Neural cell (in vitro differentiated cells): Measurements from ENCODE around the gene SRRD. TPM values are rescaled to one million over a fixed set of nuclear protein-coding genes. Genes with fewer than 3 reads are reported as not detected.

Experiments used
- H2AFZ ChIP-seq: fragments of 200-600, 300-800 bp; sonication (generic), shearing (Covaris generic); 2 replicates; pipeline ENCODE4 v1.6.0; 2014; ENCODE audit warnings: low read depth, mild to moderate bottlenecking, antibody characterized with exemption, low read length, moderate library complexity
- H3F3A ChIP-seq: fragments of 200-600 bp; shearing (Covaris generic); 2 replicates; pipeline ENCODE4 v1.6.1; 2016; ENCODE audit warnings: mild to moderate bottlenecking, moderate library complexity, mixed read lengths, antibody characterized with exemption, low read length; ENCODE audit not compliant: insufficient read depth, poor library complexity, severe bottlenecking
- H3K27ac ChIP-seq: fragments of 200-600, 300-800 bp; sonication (generic), shearing (Covaris generic); 2 replicates; pipeline ENCODE4 v1.5.1; 2014; ENCODE audit warnings: mild to moderate bottlenecking, low read length, moderate library complexity
- H3K27me3 ChIP-seq: fragments of 300-800, 200-600 bp; sonication (generic), shearing (Covaris generic); 2 replicates; pipeline ENCODE4 v1.6.0; 2014; ENCODE audit warnings: mild to moderate bottlenecking, low read depth, low read length, moderate library complexity; ENCODE audit not compliant: insufficient read depth
- H3K36me3 ChIP-seq: fragments of 300-800, 200-600 bp; sonication (generic), shearing (Covaris generic); 2 replicates; pipeline ENCODE4 v1.5.1; 2014; ENCODE audit warnings: mild to moderate bottlenecking, antibody characterized with exemption, low read length, moderate library complexity; ENCODE audit not compliant: insufficient read depth
- H3K4me2 ChIP-seq: fragments of 300-800, 200-600 bp; sonication (generic), shearing (Covaris generic); 2 replicates; pipeline ENCODE4 v1.6.0; 2014; ENCODE audit warnings: mild to moderate bottlenecking, low read length
- H3K4me3 ChIP-seq: fragments of 300-800, 200-600 bp; sonication (generic), shearing (Covaris generic); 2 replicates; pipeline ENCODE4 v1.5.1; 2014; ENCODE audit warnings: mild to moderate bottlenecking, low read length, moderate library complexity
- H3K79me2 ChIP-seq: fragments of 200-600 bp; shearing (Covaris generic); replicated peaks from 2 replicates; pipeline ENCODE4 v1.6.0; 2014; ENCODE audit warnings: mild to moderate bottlenecking, low read length, moderate library complexity; ENCODE audit not compliant: insufficient read depth
- H3K9ac ChIP-seq: fragments of 300-800, 200-600 bp; sonication (generic), shearing (Covaris generic); 2 replicates; pipeline ENCODE4 v1.6.1; 2016; ENCODE audit warnings: mild to moderate bottlenecking, low read length, mixed read lengths
- H3K9me2 ChIP-seq: fragments of 200-600 bp; shearing (Covaris generic); 2 replicates; pipeline ENCODE4 v1.6.1; 2016; ENCODE audit warnings: mild to moderate bottlenecking, low read length, mixed read lengths; ENCODE audit not compliant: insufficient read depth
- H3K9me3 ChIP-seq: fragments of 200-600, 300-800 bp; sonication (generic), shearing (Covaris generic); 2 replicates; pipeline ENCODE4 v1.6.1; 2016; ENCODE audit warnings: mild to moderate bottlenecking, mixed run types, low read length, moderate library complexity, mixed read lengths
- H4K20me1 ChIP-seq: fragments of 200-600 bp; shearing (Covaris generic); 2 replicates; pipeline ENCODE4 v1.6.1; 2016; ENCODE audit warnings: mild to moderate bottlenecking, mixed run types; ENCODE audit not compliant: insufficient read depth
- EP300 ChIP-seq: fragments of 450-650 bp; conservative IDR thresholded peaks from 2 replicates; pipeline ENCODE4 v1.6.1; 2014; ENCODE audit warnings: antibody characterized with exemption, mild to moderate bottlenecking, moderate library complexity; ENCODE audit not compliant: poor library complexity, severe bottlenecking
- EZH2 ChIP-seq: fragments of 200-600, 300-800 bp; shearing (Covaris generic), sonication (generic); IDR thresholded peaks from 2 replicates; pipeline ENCODE4 v1.6.1; 2014; ENCODE audit warnings: antibody characterized with exemption, low read length, borderline replicate concordance, mild to moderate bottlenecking; ENCODE audit not compliant: insufficient read depth, poor library complexity, severe bottlenecking
- MXI1 ChIP-seq: fragments of 450-650 bp; conservative IDR thresholded peaks from 2 replicates; pipeline ENCODE4 v1.6.1; 2014; ENCODE audit warnings: antibody characterized with exemption, mild to moderate bottlenecking; ENCODE audit not compliant: poor library complexity, severe bottlenecking
- POLR2AphosphoS5 ChIP-seq: IDR thresholded peaks from 2 replicates; pipeline ENCODE4 v1.6.1; 2012
- RAD21 ChIP-seq: fragments of 450-650 bp; conservative IDR thresholded peaks from 2 replicates; pipeline ENCODE4 v1.6.1; 2014; ENCODE audit warnings: antibody characterized with exemption, mild to moderate bottlenecking, moderate library complexity
- SMC3 ChIP-seq: fragments of 450-650 bp; conservative IDR thresholded peaks from 2 replicates; pipeline ENCODE4 v1.6.1; 2014; ENCODE audit warnings: antibody characterized with exemption, mild to moderate bottlenecking, moderate library complexity; ENCODE audit not compliant: poor library complexity
- TAF1 ChIP-seq: IDR thresholded peaks from 2 replicates; pipeline ENCODE4 v1.6.1; 2012; ENCODE audit warnings: low read depth
- polyA plus RNA-seq: library from polyadenylated mRNA; depleted of rRNA; stranded (reverse); fragments of >200 nt; gene quantifications from 2 replicates; pipeline ENCODE4 v1.2.3, GENCODE V29; 2014
- TF ChIP-seq, protein P1 (sequence below): IDR thresholded peaks from 2 replicates; pipeline ENCODE4 v1.6.1; 2012; ENCODE audit warnings: borderline replicate concordance
- TF ChIP-seq, protein P2 (sequence below): fragments of 450-650 bp; IDR thresholded peaks from 2 replicates; pipeline ENCODE4 v1.5.1; 2014; ENCODE audit warnings: antibody characterized with exemption, mild to moderate bottlenecking, moderate library complexity; ENCODE audit not compliant: poor library complexity, severe bottlenecking

SRRD gene
- polyA plus RNA-seq, 1 donor from 2014 or later, result 33.9 TPM

DNA sequence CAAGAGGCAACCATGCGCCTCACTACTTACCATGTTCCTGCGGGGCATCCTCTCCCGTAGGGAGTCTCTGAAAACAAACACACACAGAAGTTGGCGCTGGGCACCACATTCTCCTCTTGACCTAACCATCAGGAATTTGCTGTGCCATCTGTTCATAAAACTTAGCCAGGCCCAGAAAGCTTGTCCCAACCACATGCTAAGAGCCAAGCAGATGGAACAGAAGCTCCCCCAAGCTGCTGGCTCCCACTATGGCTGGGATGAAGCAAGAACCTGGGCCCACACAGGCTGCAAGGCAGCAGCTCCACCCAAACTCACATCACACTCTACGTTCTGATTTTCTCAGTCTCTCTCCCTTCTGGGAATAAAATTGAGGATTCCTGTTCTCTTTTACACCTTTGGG, 17.5 kb upstream of the SRRD start:
- no peaks in the 10 kb centered on the region for H4K20me1 ChIP-seq
- no peaks in the 10 kb centered on the region for H3K79me2 ChIP-seq
- no peaks in the 10 kb centered on the region for H3K9me3 ChIP-seq
- TF ChIP-seq, protein P1, sequence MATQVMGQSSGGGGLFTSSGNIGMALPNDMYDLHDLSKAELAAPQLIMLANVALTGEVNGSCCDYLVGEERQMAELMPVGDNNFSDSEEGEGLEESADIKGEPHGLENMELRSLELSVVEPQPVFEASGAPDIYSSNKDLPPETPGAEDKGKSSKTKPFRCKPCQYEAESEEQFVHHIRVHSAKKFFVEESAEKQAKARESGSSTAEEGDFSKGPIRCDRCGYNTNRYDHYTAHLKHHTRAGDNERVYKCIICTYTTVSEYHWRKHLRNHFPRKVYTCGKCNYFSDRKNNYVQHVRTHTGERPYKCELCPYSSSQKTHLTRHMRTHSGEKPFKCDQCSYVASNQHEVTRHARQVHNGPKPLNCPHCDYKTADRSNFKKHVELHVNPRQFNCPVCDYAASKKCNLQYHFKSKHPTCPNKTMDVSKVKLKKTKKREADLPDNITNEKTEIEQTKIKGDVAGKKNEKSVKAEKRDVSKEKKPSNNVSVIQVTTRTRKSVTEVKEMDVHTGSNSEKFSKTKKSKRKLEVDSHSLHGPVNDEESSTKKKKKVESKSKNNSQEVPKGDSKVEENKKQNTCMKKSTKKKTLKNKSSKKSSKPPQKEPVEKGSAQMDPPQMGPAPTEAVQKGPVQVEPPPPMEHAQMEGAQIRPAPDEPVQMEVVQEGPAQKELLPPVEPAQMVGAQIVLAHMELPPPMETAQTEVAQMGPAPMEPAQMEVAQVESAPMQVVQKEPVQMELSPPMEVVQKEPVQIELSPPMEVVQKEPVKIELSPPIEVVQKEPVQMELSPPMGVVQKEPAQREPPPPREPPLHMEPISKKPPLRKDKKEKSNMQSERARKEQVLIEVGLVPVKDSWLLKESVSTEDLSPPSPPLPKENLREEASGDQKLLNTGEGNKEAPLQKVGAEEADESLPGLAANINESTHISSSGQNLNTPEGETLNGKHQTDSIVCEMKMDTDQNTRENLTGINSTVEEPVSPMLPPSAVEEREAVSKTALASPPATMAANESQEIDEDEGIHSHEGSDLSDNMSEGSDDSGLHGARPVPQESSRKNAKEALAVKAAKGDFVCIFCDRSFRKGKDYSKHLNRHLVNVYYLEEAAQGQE, result no peak
- TF ChIP-seq POLR2AphosphoS5 (no peak), TAF1 (no peak), SMC3 (no peak), EZH2 (no peak), MXI1 (no peak), EP300 (no peak), RAD21 (no peak)
- TF ChIP-seq, protein P2, sequence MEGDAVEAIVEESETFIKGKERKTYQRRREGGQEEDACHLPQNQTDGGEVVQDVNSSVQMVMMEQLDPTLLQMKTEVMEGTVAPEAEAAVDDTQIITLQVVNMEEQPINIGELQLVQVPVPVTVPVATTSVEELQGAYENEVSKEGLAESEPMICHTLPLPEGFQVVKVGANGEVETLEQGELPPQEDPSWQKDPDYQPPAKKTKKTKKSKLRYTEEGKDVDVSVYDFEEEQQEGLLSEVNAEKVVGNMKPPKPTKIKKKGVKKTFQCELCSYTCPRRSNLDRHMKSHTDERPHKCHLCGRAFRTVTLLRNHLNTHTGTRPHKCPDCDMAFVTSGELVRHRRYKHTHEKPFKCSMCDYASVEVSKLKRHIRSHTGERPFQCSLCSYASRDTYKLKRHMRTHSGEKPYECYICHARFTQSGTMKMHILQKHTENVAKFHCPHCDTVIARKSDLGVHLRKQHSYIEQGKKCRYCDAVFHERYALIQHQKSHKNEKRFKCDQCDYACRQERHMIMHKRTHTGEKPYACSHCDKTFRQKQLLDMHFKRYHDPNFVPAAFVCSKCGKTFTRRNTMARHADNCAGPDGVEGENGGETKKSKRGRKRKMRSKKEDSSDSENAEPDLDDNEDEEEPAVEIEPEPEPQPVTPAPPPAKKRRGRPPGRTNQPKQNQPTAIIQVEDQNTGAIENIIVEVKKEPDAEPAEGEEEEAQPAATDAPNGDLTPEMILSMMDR, result no peak
- no peaks in the 10 kb centered on the region for H3F3A ChIP-seq
- H3K27me3 ChIP-seq, result no peaks in the 10 kb centered on the region
- H3K27ac ChIP-seq, result no peak overlapping the region
- no peak overlapping the region for H3K4me2 ChIP-seq
- H3K9me2 ChIP-seq, result no peaks in the 10 kb centered on the region
- H3K4me3 ChIP-seq, result no peak overlapping the region
- H3K9ac ChIP-seq, result no peak overlapping the region
- H2AFZ ChIP-seq, result no peak overlapping the region
- peaks cover 13% of the 10 kb centered on the region for H3K36me3 ChIP-seq

DNA sequence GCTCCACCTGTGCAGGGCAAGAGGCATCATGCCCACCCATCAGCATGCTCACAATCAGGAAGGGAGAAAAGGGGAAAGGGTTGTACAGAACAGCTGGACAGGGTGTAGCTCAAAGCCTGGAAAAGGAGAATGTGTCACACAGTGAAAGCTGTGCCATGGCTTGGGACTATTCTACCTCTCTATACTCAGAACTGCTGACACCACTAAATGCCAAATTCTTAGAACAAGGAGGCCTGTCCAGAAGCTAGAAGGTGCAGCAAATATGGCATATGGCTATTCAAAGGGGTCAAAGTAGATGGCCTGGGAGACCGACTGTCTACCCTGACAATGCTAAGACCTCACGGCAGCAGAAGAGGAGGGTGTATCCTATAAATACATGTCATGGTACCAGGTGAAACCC, 12.9 kb upstream of the SRRD start:
- no peaks in the 10 kb centered on the region for H3K9me2 ChIP-seq
- H3K9me3 ChIP-seq, result no peaks in the 10 kb centered on the region
- no peak overlapping the region for H3K4me3 ChIP-seq
- H3K79me2 ChIP-seq, result no peaks in the 10 kb centered on the region
- no peaks in the 10 kb centered on the region for H3F3A ChIP-seq
- no peaks in the 10 kb centered on the region for H4K20me1 ChIP-seq
- no peak overlapping the region for H3K27ac ChIP-seq
- H2AFZ ChIP-seq, result no peak overlapping the region
- H3K27me3 ChIP-seq, result no peaks in the 10 kb centered on the region
- peaks cover 3% of the 10 kb centered on the region for H3K36me3 ChIP-seq
- no peak overlapping the region for H3K4me2 ChIP-seq
- TF ChIP-seq EP300, result no peak
- no peak for TF ChIP-seq POLR2AphosphoS5
- TF ChIP-seq SMC3, result no peak
- TF ChIP-seq, protein P2, result no peak
- TF ChIP-seq, protein P1, result no peak
- TF ChIP-seq RAD21, result no peak
- TF ChIP-seq EZH2, result no peak
- TF ChIP-seq MXI1, result no peak
- TF ChIP-seq TAF1, result no peak
- no peak overlapping the region for H3K9ac ChIP-seq
